Lung microvascular endothelial cell (primary cell): ENCODE data around the gene QKI. TPM values are rescaled to one million over a fixed set of nuclear protein-coding genes. Genes with fewer than 3 reads are reported as not detected.

Experiments used
- DNase-seq, 2 donors: peaks; one replicate each; pipeline versions ENCODE4 v3.0.0 to v3.0.0-alpha.2; 2010; ENCODE audit warnings: low read depth in 2 of 2
- total RNA-seq: library from RNA; depleted of rRNA; stranded (reverse); fragments of >200 nt; gene quantifications from 2 replicates; pipeline ENCODE4 v1.2.1, GENCODE V29; 2014

The QKI gene
- total RNA-seq, 1 donor from 2014 or later: 177 TPM

- no peak for DNase-seq
Observed at GRCh38 chr6:163612200-163612599, 197.7 kb downstream of the QKI start.

GRCh38 chr6:163613025-163613424 lies 198.5 kb downstream of the QKI start:
- DNase-seq: no peak

GRCh38 chr6:163613668-163614067 lies 199.2 kb downstream of the QKI start:
- no peak for DNase-seq

- no peak for DNase-seq
Observed at GRCh38 chr6:163616452-163616851, 201.9 kb downstream of the QKI start.

GRCh38 chr6:163617549-163617948 lies 203.0 kb downstream of the QKI start:
- DNase-seq: no peak

GRCh38 chr6:163620101-163620500 lies 205.6 kb downstream of the QKI start:
- DNase-seq: no peak

GRCh38 chr6:163620670-163621330 lies 206.3 kb downstream of the QKI start:
- DNase-seq: no peak

- no peak for DNase-seq
Observed at GRCh38 chr6:163625265-163625664, 210.7 kb downstream of the QKI start.

- no peak for DNase-seq
Observed at GRCh38 chr6:163626073-163626867, 211.8 kb downstream of the QKI start.

- no peak for DNase-seq
Observed at GRCh38 chr6:163627274-163628062, 212.9 kb downstream of the QKI start.
